GM10847 (cell line): ENCODE measurements around the gene EARS2.

Experiments
- POLR2A ChIP-seq: IDR thresholded peaks from 2 replicates; pipeline ENCODE4 v1.6.1; 2011; ENCODE audit not compliant: insufficient read length; ENCODE audit errors: extremely low read depth

Gene EARS2

GRCh38 chr16:23485841-23486240, 71.3 kb downstream of the EARS2 start:
- no peak for TF ChIP-seq POLR2A

- TF ChIP-seq POLR2A, result no peak
Measured at GRCh38 chr16:23485257-23485614, 71.9 kb downstream of the EARS2 start.

GRCh38 chr16:23484510-23485256, 72.5 kb downstream of the EARS2 start:
- TF ChIP-seq POLR2A, result no peak

GRCh38 chr16:23482778-23483177, 74.4 kb downstream of the EARS2 start:
- no peak for TF ChIP-seq POLR2A

GRCh38 chr16:23480257-23480656, 76.9 kb downstream of the EARS2 start:
- TF ChIP-seq POLR2A, result no peak

- no peak for TF ChIP-seq POLR2A
Measured at GRCh38 chr16:23479138-23479537, 78.0 kb downstream of the EARS2 start.

- TF ChIP-seq POLR2A, result no peak
Measured at GRCh38 chr16:23478566-23478965, 78.6 kb downstream of the EARS2 start.

- no peak for TF ChIP-seq POLR2A
Measured at GRCh38 chr16:23476289-23476688, 80.9 kb downstream of the EARS2 start.
